K562 (cell line): ENCODE results near the gene SHANK1. TPM values are rescaled to one million over a fixed set of nuclear protein-coding genes. Genes with fewer than 3 reads are reported as not detected.

ENCODE experiments used
- ATF7 ChIP-seq: fragments of 450-650 bp; IDR thresholded peaks from 2 replicates; pipeline ENCODE4 v1.7.1; 2014; ENCODE audit warnings: mild to moderate bottlenecking, moderate library complexity
- BCL6 ChIP-seq: fragments of 250-450 bp; sonication (Bioruptor Pico); IDR thresholded peaks from 2 replicates; pipeline ENCODE4 v1.4.0; 2020
- HDAC2 ChIP-seq: fragments of 450-650 bp; IDR thresholded peaks from 2 replicates; pipeline ENCODE4 v1.6.1; 2016; ENCODE audit warnings: mild to moderate bottlenecking
- L3MBTL2 ChIP-seq: fragments of 450-650 bp; IDR thresholded peaks from 2 replicates; pipeline ENCODE4 v1.6.1; 2016; ENCODE audit warnings: mild to moderate bottlenecking, moderate library complexity
- NFRKB ChIP-seq: fragments of 450-650 bp; IDR thresholded peaks from 2 replicates; pipeline ENCODE4 v1.6.1; 2016; ENCODE audit warnings: low read depth
- NUFIP1 ChIP-seq: fragments of 450-650 bp; IDR thresholded peaks from 2 replicates; pipeline ENCODE4 v1.6.1; 2018; ENCODE audit not compliant: partially characterized antibody
- REST ChIP-seq, 2 experiments: fragments of 450-650 bp; formaldehyde crosslinking in 1 of 2; IDR thresholded peaks; 2 replicates each; pipeline versions ENCODE4 v1.4.0 to v1.6.1; 2014 to 2020; ENCODE audit warnings: mild to moderate bottlenecking in 2 of 2, borderline replicate concordance in 1 of 2, low read depth in 1 of 2
- RFX1 ChIP-seq: fragments of 450-650 bp; IDR thresholded peaks from 2 replicates; pipeline ENCODE4 v1.6.1; 2016; ENCODE audit warnings: mild to moderate bottlenecking, moderate library complexity
- SRSF1 ChIP-seq: fragments of 200-400 bp; formaldehyde crosslinking; IDR thresholded peaks from 2 replicates; pipeline ENCODE4 v1.6.1; 2017; ENCODE audit warnings: mild to moderate bottlenecking, low read depth, low read length, moderate library complexity
- THRAP3 ChIP-seq: fragments of 450-650 bp; IDR thresholded peaks from 2 replicates; pipeline ENCODE4 v1.6.1; 2016; ENCODE audit warnings: mild to moderate bottlenecking, inconsistent platforms, borderline replicate concordance
- TRIM24 ChIP-seq, 2 experiments: fragments of 450-650 bp; IDR thresholded peaks; 2 replicates each; pipeline ENCODE4 v1.6.1; 2016
- USF1 ChIP-seq: sonication (generic); formaldehyde crosslinking; IDR thresholded peaks from 2 replicates; pipeline ENCODE4 v1.9.0; 2022; ENCODE audit warnings: mild to moderate bottlenecking, missing genetic modification reagents
- ZNF175 ChIP-seq: fragments of 200-800 bp; sonication (Bioruptor generic); IDR thresholded peaks from 2 replicates; pipeline ENCODE4 v1.6.1; 2016; ENCODE audit warnings: low read depth, mild to moderate bottlenecking, missing genetic modification characterization, missing compliant biosample characterization
- ZNF263 ChIP-seq: sonication (generic); formaldehyde crosslinking; IDR thresholded peaks from 2 replicates; pipeline ENCODE4 v1.8.0; 2022; ENCODE audit warnings: mild to moderate bottlenecking, missing genetic modification reagents, borderline replicate concordance
- ZNF584 ChIP-seq: fragments of 200-800 bp; sonication (Bioruptor generic); IDR thresholded peaks from 2 replicates; pipeline ENCODE4 v1.6.1; 2016; ENCODE audit warnings: low read depth, mild to moderate bottlenecking, missing genetic modification characterization, missing compliant biosample characterization
- ZNF589 ChIP-seq: fragments of 200-800 bp; sonication (Bioruptor generic); IDR thresholded peaks from 2 replicates; pipeline ENCODE4 v1.6.1; 2016; ENCODE audit warnings: low read depth, missing genetic modification characterization, missing compliant biosample characterization
- polyA plus RNA-seq, 8 experiments: library from polyadenylated mRNA; depleted of rRNA in 4 of 8; stranded (reverse) in 5 of 8; unstranded in 3 of 8; fragments of >200 nt; fragmentation: Nextera tagmentation in 2 of 8; fragmentation: Illumina TruSeq in 1 of 8; extraction: Ambion mirVana in 2 of 8; extraction: Trizol in 1 of 8; gene quantifications; 2 replicates each; pipeline versions ENCODE4 v1.2.1 to v1.2.3, GENCODE V29; 2011 to 2014; ENCODE audit warnings: inconsistent platforms in 1 of 8, missing spikeins in 1 of 8
- total RNA-seq, 7 experiments: library from RNA; depleted of rRNA in 6 of 7; stranded (reverse); fragments of >200 nt in 6 of 7; fragmentation: Illumina TruSeq in 2 of 7; extraction: Trizol in 2 of 7; gene quantifications; 2 replicates each; pipeline versions ENCODE4 v1.2.1 to v1.2.3, GENCODE V29; 2011 to 2021; ENCODE audit warnings: low replicate concordance in 1 of 7
- TF ChIP-seq, protein P1 (sequence below): fragments of 200-800 bp; sonication (Bioruptor generic); IDR thresholded peaks from 2 replicates; pipeline ENCODE4 v1.6.1; 2017; ENCODE audit warnings: missing genetic modification characterization, missing compliant biosample characterization
- TF ChIP-seq, protein P2 (sequence below): sonication (generic); formaldehyde crosslinking; IDR thresholded peaks from 2 replicates; pipeline ENCODE4 v1.8.0; 2022; ENCODE audit warnings: mild to moderate bottlenecking, missing genetic modification reagents

The SHANK1 gene
- total and polyA plus RNA-seq, 9 of the 15 experiments (the other 6 are each of a cell fraction or from before 2014, with no cell fraction given), result 0.33 to 1.3 (median 0.55) TPM; not detected in 2

DNA sequence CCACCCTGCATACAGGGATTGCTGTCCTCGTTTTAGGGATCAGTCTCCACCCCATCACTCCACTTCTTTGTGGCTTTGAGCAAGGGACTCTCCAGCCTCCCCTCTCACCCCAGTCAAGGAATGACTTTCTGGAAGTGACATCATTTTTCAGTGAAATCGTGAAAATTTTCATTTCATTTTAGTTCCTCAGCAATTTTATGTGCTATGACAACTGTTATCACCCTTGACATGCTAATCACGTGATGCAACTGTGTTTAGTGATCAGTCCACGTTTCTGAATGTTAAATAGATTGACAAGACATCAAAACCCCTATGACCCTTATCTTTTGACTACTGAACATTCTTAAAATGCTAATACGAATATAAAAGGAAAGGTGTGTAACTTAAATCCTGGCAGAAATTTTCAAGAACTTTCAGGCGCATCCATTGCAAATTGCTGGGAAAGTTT lies 62.4 kb downstream of the SHANK1 start (continued):
- TF ChIP-seq USF1 (CRISPR knock-in tag), result peak; percentile 79
- TF ChIP-seq ZNF263, result 0 out of 2 replicates have a peak, but pooled peaks have one; percentile 4
- TF ChIP-seq, protein P1, sequence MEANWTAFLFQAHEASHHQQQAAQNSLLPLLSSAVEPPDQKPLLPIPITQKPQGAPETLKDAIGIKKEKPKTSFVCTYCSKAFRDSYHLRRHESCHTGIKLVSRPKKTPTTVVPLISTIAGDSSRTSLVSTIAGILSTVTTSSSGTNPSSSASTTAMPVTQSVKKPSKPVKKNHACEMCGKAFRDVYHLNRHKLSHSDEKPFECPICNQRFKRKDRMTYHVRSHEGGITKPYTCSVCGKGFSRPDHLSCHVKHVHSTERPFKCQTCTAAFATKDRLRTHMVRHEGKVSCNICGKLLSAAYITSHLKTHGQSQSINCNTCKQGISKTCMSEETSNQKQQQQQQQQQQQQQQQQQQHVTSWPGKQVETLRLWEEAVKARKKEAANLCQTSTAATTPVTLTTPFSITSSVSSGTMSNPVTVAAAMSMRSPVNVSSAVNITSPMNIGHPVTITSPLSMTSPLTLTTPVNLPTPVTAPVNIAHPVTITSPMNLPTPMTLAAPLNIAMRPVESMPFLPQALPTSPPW, result no peak
- TF ChIP-seq ATF7, result peak; percentile 87
- no peak for TF ChIP-seq HDAC2
- TF ChIP-seq, protein P2, sequence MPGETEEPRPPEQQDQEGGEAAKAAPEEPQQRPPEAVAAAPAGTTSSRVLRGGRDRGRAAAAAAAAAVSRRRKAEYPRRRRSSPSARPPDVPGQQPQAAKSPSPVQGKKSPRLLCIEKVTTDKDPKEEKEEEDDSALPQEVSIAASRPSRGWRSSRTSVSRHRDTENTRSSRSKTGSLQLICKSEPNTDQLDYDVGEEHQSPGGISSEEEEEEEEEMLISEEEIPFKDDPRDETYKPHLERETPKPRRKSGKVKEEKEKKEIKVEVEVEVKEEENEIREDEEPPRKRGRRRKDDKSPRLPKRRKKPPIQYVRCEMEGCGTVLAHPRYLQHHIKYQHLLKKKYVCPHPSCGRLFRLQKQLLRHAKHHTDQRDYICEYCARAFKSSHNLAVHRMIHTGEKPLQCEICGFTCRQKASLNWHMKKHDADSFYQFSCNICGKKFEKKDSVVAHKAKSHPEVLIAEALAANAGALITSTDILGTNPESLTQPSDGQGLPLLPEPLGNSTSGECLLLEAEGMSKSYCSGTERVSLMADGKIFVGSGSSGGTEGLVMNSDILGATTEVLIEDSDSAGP (CRISPR knock-in tag), result peak; percentile 63; the same call in 1 of the 2 replicates
- no peak for TF ChIP-seq RFX1
- TF ChIP-seq TRIM24 (IDR thresholded peaks at IDR 0.05), result peak in 1 of 2 experiments; percentile 9; a peak in 1 of 4 replicates
- peak; percentile 49 for TF ChIP-seq ZNF584
- no peak for TF ChIP-seq NUFIP1
- TF ChIP-seq SRSF1, result no peak
- no peak for TF ChIP-seq BCL6 (CRISPR knock-in tag)
- TF ChIP-seq L3MBTL2, result peak; percentile 41; the same call in 1 of the 2 replicates
- TF ChIP-seq ZNF175, result peak; percentile 73; the same call in 1 of the 2 replicates
- TF ChIP-seq REST (IDR thresholded peaks at IDR 0.05; ENCODE audit: borderline replicate concordance), result peak; percentile 35
- no peak for TF ChIP-seq REST (CRISPR knock-in tag; IDR thresholded peaks at IDR 0.05; ENCODE audit: low read depth)
- TF ChIP-seq ZNF589 (CRISPR knock-in tag), result peak; percentile 90
- TF ChIP-seq NFRKB, result no peak
- no peak for TF ChIP-seq THRAP3
